HG02759 (cell line): ENCODE data around the gene RUNDC1.
"Not testable (repeated sequence)": the region's sequence is repeated elsewhere in the genome, so short reads cannot be mapped to it uniquely, and the experiment has no call there.

Experiments used
- ATAC-seq: cut with Tn5 transposase; IDR thresholded peaks from one replicate; pipeline ENCODE4 v1.9.1; 2021; ENCODE audit warnings: mild to moderate bottlenecking, moderate library complexity; ENCODE audit not compliant: unreplicated experiment

The RUNDC1 gene

GRCh38 chr17:42989726-42990652 lies 9.6 kb downstream of the RUNDC1 start:
- no peak for ATAC-seq

DNA sequence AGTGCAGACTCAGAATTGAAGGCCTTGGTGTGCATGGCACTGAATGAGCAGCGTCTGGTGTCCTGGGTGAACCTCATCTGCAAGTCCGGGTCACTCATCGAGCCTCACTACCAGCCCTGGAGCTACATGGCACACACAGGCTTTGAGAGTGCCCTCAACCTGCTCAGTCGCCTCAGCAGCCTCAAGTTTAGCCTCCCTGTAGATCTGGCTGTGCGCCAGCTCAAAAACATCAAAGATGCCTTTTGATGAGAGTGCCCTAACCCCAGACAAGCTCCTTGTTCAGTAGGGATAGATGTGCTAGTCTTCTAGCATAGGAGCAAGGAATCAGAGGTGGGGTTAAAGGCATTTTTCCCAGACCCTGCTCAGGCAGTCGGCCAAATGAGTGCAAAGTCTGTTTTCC lies 11.1 kb downstream of the RUNDC1 start:
- no peak for ATAC-seq

DNA sequence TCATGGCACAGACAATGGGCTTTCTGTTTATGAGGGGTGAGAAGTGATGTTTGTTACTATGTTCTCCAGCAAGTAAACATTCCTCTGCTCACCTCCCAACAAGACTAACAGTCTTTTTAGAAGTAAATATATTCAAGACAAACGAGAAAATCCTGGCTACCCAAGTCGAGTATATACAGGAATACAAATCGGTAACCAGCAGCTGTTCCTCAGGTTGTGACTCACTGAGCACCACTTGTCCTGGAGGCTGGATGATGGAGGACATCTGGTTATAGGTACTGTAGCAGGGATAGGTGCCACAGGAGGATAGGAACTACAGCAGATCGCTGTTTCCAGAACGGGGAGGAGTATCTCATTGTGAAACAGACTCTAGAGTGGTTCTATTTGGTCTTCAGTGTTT lies 12.5 kb downstream of the RUNDC1 start:
- no peak for ATAC-seq

DNA sequence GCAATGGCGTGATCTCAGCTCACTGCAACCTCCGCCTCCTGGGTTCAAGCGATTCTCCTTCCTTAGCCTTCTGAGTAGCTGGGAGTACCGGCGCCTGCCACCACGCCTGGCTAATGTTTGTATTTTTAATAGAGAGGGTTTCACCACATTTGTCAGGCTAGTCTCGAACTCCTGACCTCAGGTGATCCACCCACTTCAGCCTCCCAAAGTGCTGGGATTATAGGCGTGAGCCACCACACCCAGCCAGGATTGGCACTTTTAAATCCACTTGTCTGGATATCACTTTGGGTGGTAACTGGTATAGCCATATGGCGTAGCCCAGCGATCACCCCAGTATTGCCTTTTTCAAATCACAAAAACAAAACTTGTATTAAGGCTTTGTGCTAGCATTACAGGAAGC lies 13.5 kb downstream of the RUNDC1 start:
- ATAC-seq, result not testable (repeated sequence)

GRCh38 chr17:42997390-42997983 lies 17.1 kb downstream of the RUNDC1 start:
- ATAC-seq, result no peak

DNA sequence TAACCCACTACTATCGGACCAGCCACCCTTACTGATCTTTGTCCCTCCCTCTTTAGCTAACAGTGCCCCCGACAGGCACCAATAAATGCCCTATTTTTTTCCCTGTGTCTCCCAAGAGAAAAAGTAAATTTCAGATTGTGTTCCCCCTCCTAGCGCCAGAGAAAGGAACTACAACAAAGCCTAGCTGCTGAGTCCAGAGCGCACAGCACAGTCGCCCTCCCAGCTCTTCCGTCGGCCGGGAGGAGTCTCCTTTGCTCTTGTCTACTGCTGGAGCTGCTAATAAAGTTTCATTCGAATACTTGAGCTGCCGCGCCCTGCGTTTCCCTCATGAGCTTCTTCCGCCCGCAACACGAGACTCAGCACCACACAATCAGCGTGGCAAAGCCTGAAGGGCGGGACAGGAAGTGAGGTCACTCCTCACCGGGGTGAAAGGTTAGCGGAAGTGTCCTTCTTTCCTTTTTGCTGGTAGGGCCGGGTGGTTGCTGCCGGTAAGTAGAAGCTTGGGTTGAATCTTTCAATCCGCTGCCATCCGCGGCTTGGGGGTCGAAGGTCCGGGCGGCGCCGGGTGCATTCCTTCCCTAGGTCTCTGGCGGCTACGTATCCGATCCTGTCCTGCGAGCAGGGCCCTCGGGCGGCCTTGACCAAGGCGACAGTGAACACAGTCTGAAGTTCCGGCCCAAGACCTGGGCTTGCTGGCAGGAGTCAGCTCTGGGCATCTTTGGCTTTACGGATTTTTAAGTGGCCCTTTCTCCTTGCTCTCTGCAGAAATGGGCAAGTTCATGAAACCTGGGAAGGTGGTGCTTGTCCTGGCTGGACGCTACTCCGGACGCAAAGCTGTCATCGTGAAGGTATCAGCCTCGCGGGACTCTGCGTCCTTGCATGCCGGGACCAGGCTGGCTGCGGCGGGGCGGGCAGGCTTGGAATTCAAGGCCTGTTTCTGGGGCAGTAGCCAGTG lies 17.9 kb downstream of the RUNDC1 start, which contains the start of gene RPL27:
Gene RPL27, plus strand, starts transcription at position 436 of the 955 bp plus-strand sequence. Its CDS starts 332 bp downstream, at position 768.
- ATAC-seq, result peak; percentile 95

GRCh38 chr17:42999003-42999525 lies 18.7 kb downstream of the RUNDC1 start:
- no peak for ATAC-seq

- ATAC-seq, result not testable (repeated sequence)
Measured at GRCh38 chr17:43000894-43001293, 20.5 kb downstream of the RUNDC1 start.

DNA sequence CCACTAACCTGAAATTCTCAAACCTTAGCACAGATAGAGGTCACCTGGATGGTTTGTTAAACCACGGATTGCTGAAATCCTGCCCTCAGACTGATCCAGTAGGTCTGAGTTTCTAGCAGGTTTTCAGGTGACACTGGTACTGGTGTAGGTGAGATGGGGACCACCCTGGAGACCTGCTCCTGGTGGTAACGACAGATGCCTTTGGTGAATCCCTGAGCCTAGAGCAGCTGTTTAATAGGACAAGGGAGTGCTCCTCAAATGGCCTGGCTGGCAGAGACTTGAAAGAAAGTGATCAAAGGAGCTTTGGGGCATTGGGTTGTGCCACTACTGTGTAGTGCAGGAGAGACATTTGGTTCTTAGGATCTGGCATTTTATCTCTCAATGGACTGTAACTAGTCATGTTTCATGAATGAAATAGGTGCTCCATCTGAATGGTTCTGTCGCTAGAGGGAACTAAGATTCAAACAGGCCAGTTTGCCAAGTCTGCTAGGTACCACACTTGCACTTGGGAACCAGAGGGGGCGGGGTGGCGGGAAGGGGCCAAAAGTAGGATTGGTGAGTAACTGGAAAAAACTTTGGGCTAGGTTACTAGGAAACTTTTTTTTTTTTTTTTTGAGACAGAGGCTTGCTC lies 23.3 kb downstream of the RUNDC1 start:
- no peak for ATAC-seq

- peak; percentile 85 for ATAC-seq
Measured at GRCh38 chr17:43006639-43007551, 26.5 kb downstream of the RUNDC1 start, which contains the start of gene IFI35. IFI35 (plus strand) TSS chr17:43006784; CDS start chr17:43006948, 164 bp downstream.

DNA sequence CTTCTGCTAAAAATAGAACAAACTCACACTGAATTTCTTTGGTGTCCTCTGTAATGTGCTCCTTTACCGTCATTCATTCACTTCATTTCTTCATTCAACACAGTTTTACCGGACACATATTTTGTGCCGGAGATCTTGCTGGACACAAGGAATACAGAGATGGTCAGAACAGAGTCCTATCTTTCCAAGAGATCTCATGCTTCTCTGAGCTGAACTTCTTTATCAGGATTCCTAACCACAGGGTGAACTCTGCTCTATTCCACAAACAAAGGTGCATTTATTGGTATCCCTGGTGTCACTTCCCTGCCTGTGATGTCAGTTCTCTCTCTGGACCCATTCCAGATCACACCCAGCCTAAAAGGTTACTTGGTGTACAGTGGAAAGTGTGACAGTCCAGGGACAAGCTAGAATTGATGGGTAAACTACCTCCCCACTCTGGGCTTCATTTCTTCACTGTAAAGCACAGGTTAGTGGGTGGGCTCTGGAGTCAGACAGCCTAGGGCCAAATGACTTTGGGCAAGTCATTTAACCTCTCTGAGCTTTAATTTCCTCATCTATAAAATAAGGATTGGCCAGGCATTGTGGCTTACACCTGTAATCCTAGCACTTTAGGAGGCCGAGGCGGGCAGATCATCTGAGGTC lies 30.4 kb downstream of the RUNDC1 start:
- no peak for ATAC-seq

DNA sequence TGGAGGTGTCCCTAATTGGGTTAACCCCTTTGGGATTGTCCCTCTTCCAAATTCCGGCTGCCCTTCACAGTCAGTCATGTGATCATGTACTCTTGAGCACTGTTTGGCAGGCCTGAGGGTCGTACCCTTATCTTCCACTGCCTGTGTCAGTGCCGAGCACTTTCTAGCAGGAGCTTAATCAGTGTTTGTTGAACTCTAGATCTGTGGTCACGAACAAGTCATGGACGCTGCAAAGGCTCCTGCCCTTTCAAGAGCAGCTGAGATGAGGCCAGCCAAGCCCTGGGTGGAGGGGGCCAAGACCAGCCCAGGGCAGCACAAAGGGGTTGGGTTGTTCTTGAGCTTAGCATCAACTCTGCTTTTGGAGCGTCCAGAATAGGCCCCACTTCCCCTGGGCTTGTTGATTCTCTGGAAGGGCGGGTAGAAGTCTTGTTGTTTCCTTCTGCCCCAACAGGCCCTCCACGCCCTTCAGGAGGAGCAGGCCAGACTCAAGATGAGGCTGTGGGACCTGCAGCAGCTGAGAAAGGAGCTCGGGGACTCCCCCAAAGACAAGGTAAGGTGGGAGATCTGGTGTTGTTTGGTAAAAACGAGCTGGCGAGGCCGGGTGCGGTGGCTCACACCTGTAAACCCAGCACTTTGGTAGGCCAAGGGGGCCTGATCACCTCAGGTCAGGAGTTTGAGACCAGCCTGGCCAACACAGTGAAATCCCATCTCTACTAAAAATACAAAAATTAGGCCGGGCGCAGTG lies 31.5 kb downstream of the RUNDC1 start:
- ATAC-seq, result no peak

DNA sequence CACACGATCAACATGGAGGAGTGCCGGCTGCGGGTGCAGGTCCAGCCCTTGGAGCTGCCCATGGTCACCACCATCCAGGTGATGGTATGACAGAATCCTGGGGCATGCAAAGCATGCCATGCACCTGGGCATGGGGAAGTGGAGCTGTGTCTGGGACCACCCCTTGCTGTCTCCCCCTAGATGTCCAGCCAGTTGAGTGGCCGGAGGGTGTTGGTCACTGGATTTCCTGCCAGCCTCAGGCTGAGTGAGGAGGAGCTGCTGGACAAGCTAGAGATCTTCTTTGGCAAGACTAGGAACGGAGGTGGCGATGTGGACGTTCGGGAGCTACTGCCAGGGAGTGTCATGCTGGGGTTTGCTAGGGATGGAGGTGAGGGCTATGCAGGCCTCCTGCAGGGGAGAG lies 32.9 kb downstream of the RUNDC1 start:
- ATAC-seq, result no peak

- ATAC-seq, result no peak
Measured at GRCh38 chr17:43014020-43014648, 33.8 kb downstream of the RUNDC1 start.

DNA sequence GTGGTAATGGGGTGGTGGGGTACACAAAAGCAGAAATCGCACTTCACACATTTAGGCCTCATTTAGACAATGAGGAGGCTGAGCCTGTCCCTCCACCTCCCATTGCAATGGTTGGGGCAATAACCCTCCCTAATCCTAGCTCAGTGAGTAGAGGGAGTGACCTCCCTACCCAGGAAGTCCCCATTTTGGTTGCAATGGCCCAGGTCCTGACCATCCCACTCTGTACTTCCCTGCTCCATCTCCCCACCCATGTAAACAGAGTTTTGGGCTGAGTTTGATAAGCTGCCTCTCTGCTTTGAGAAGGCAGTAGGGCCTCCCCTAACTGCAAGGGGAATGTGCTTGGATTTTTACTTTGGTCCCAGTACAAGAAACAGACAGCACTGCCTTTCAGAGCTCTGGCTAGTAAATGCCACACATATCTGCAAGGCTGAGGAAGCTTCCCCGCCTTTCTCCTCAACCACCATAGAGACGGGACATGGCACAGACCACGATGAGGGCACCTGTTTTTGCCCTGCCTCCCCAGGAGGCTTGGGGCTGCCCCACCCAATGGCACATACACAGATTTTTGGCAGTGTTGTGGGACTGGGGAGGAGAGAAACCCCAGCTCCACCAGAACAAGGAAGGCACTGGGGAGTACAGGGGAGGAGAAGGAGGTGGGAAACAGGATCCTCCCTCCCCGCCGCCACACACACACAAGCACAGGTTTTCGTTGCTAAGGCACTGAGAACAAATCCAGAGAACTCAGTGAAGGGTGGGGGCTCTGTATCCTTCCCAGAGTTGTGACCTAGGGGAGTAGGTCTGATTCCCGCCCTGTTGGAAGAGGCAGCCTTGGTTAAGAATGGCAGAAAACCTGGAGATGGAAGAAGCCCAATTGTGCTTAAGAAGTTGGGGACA lies 34.5 kb downstream of the RUNDC1 start:
- no peak for ATAC-seq

DNA sequence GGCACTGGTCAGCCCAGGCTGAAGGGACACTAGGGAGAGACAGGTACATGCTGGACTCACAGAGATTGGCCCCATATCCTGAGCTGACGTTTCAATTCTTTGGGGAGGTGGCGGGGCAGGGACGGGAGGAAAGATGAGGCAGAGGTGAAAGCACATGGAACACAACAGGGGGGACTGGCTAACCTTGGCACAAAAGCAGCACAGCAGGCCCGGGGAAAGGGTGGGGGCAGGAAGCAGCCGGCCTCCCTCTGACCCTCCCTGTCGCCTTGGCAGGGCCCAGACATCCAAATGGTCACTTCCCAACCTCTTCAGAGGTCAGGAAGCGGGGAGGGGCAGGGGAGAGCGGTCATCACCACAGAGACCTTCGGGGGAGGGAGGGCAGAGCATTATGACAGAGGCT lies 35.2 kb downstream of the RUNDC1 start:
- ATAC-seq, result no peak

DNA sequence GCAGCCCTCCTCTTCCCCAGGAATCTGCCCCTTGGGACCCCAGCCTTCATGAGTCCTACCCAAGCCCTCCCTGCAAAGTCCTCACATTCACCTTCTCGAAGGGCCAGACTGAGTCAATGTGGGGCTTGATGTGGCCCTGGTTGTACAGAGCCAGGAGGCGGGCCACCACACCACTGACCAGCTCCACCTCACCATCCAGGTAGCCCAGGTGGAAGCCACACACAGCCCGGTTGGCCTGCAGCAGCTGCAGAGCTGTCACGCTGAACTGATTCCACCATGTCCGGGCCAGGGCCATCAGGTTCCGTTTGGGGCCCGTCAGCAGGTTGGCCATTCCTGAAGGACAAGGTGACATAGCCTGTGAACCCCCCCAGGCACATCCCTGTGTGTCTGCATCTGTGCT lies 35.9 kb downstream of the RUNDC1 start:
- ATAC-seq, result no peak
